HUDEP-2 (cell line): ENCODE measurements around the gene ALPI.
"Not testable (repeated sequence)": the region's sequence is repeated elsewhere in the genome, so short reads cannot be mapped to it uniquely, and the experiment has no call there.

Experiments used
- DNase-seq, 76 experiments: peaks; one replicate each; lab custom pipeline; 2025; ENCODE audit not compliant: unreplicated experiment in 76 of 76; lab: John Stamatoyannopoulos, UW

The ALPI gene

GRCh38 chr2:232420463-232421188, 35.3 kb upstream of the ALPI start:
- DNase-seq: no peak

GRCh38 chr2:232421189-232421785, 34.7 kb upstream of the ALPI start:
- no peak for DNase-seq

- no peak for DNase-seq
Observed at GRCh38 chr2:232422051-232422450, 33.9 kb upstream of the ALPI start.

- not testable (repeated sequence) for DNase-seq
Observed at GRCh38 chr2:232422996-232423395, 33.0 kb upstream of the ALPI start.

GRCh38 chr2:232423407-232423806, 32.5 kb upstream of the ALPI start:
- not testable (repeated sequence) for DNase-seq

GRCh38 chr2:232431705-232432590, 24.0 kb upstream of the ALPI start:
- DNase-seq: no peak

- DNase-seq: no peak
Observed at GRCh38 chr2:232432598-232433184, 23.3 kb upstream of the ALPI start.

GRCh38 chr2:232433622-232434021, 22.3 kb upstream of the ALPI start:
- DNase-seq: not testable (repeated sequence)

- DNase-seq: no peak
Observed at GRCh38 chr2:232434091-232434490, 21.9 kb upstream of the ALPI start.

- DNase-seq: no peak
Observed at GRCh38 chr2:232434563-232435374, 21.2 kb upstream of the ALPI start.

GRCh38 chr2:232435375-232435648, 20.6 kb upstream of the ALPI start:
- no peak for DNase-seq

- no peak for DNase-seq
Observed at GRCh38 chr2:232435805-232436204, 20.1 kb upstream of the ALPI start.

GRCh38 chr2:232436381-232437194, 19.4 kb upstream of the ALPI start:
- no peak for DNase-seq

- no peak for DNase-seq
Observed at GRCh38 chr2:232437195-232437571, 18.8 kb upstream of the ALPI start.

- DNase-seq: no peak
Observed at GRCh38 chr2:232438091-232438490, 17.9 kb upstream of the ALPI start.

GRCh38 chr2:232438951-232439757, 16.8 kb upstream of the ALPI start:
- peak in 21 of 76 experiments; percentile 4 to 32 (median 22) for DNase-seq

GRCh38 chr2:232439758-232440135, 16.2 kb upstream of the ALPI start:
- DNase-seq: no peak

GRCh38 chr2:232440220-232441018, 15.5 kb upstream of the ALPI start:
- peak in 70 of 76 experiments; percentile 8 to 86 (median 64) for DNase-seq
